PC-3 (cell line): ENCODE data around the gene GRIP1. TPM values are rescaled to one million over a fixed set of nuclear protein-coding genes. Genes with fewer than 3 reads are reported as not detected.

ENCODE experiments used
- ATAC-seq: fragments of 200-7000 bp; cut with Tn5 transposase; 2 replicates; pipeline ENCODE4 v1.9.1; 2020; ENCODE audit warnings: mild to moderate bottlenecking, moderate library complexity
- BruUV-seq: library from RNA; stranded (reverse); fragments of 400-500 nt; replicated peaks from 2 replicates; lab custom pipeline; 2021; lab: Mats Ljungman, UMichigan
- CTCF ChIA-PET: fragments of 300-600 bp; sonication (Branson Sonifier 250); formaldehyde crosslinking; loops from one replicate; lab custom pipeline; 2022; ENCODE audit warnings: antibody characterized with exemption; lab: Charles Lee
- POLR2A ChIA-PET: fragments of 300-600 bp; sonication (Branson Sonifier 250); formaldehyde crosslinking; loops from one replicate; lab custom pipeline; 2022; ENCODE audit warnings: antibody characterized with exemption; ENCODE audit not compliant: unreplicated experiment; lab: Charles Lee
- DNase-seq: peaks from one replicate; pipeline ENCODE4 v3.0.0-alpha.2; 2015
- H2AFZ ChIP-seq: fragments of 300-600 bp; sonication (generic); 2 replicates; pipeline ENCODE4 v1.6.0; 2016; ENCODE audit warnings: antibody characterized with exemption, low read length
- H3F3A ChIP-seq: fragments of 300-600 bp; sonication (generic); one replicate; pipeline ENCODE4 v1.6.0; 2017; ENCODE audit warnings: antibody characterized with exemption, low read length, control low read depth, mild to moderate bottlenecking; ENCODE audit not compliant: unreplicated experiment
- H3K27ac ChIP-seq: fragments of 300-600 bp; sonication (generic); 2 replicates; pipeline ENCODE4 v1.5.1; 2016; ENCODE audit warnings: mild to moderate bottlenecking, low read length
- H3K27me3 ChIP-seq: fragments of 300-600 bp; sonication (generic); 2 replicates; pipeline ENCODE4 v1.6.1; 2016; ENCODE audit warnings: low read length, mixed read lengths
- H3K36me3 ChIP-seq: fragments of 300-600 bp; sonication (generic); 2 replicates; pipeline ENCODE4 v1.6.1; 2016; ENCODE audit warnings: low read depth, mixed run types, low read length, mixed read lengths
- H3K4me1 ChIP-seq: fragments of 300-600 bp; sonication (generic); 2 replicates; pipeline ENCODE4 v1.5.1; 2016; ENCODE audit warnings: low read length; ENCODE audit not compliant: insufficient read depth
- H3K4me2 ChIP-seq: fragments of 300-600 bp; sonication (generic); 2 replicates; pipeline ENCODE4 v1.6.0; 2016; ENCODE audit warnings: low read length
- H3K4me3 ChIP-seq: fragments of 300-600 bp; sonication (generic); 2 replicates; pipeline ENCODE4 v1.5.1; 2016; ENCODE audit warnings: mild to moderate bottlenecking, low read length, mixed read lengths
- H3K79me2 ChIP-seq: fragments of 300-600 bp; sonication (generic); 2 replicates; pipeline ENCODE4 v1.6.1; 2017; ENCODE audit warnings: low read length, mixed read lengths
- H3K9ac ChIP-seq: fragments of 300-600 bp; sonication (generic); 2 replicates; pipeline ENCODE4 v1.6.0; 2016; ENCODE audit warnings: mild to moderate bottlenecking, low read length
- H3K9me2 ChIP-seq: fragments of 300-600 bp; sonication (generic); replicated peaks from 2 replicates; pipeline ENCODE4 v1.6.1; 2016; ENCODE audit warnings: mixed run types, low read length, mixed read lengths
- H3K9me3 ChIP-seq: fragments of 300-600 bp; sonication (generic); 2 replicates; pipeline ENCODE4 v1.6.1; 2016; ENCODE audit warnings: low read length, mixed read lengths
- H4K20me1 ChIP-seq: fragments of 300-600 bp; sonication (generic); 2 replicates; pipeline ENCODE4 v1.6.1; 2016; ENCODE audit warnings: low read length, mixed read lengths
- CTCF ChIP-seq: fragments of 300-600 bp; sonication (generic); conservative IDR thresholded peaks from 2 replicates; pipeline ENCODE4 v1.5.1; 2017; ENCODE audit warnings: antibody characterized with exemption, low read depth, mild to moderate bottlenecking, low read length
- EZH2 ChIP-seq: fragments of 300-600 bp; sonication (generic); IDR thresholded peaks from one replicate; pipeline ENCODE4 v1.6.1; 2017; ENCODE audit warnings: antibody characterized with exemption, mild to moderate bottlenecking, low read length; ENCODE audit not compliant: unreplicated experiment
- EZH2phosphoT487 ChIP-seq: fragments of 300-600 bp; sonication (generic); IDR thresholded peaks from 2 replicates; pipeline ENCODE4 v1.6.1; 2018; ENCODE audit warnings: mild to moderate bottlenecking, antibody characterized with exemption, low read length, borderline replicate concordance
- intact Hi-C: fragments of 100-400 bp; cut with micrococcal nuclease; formaldehyde crosslinking; loops from 2 replicates; pipeline ENCODE4 v1.9.0; 2023
- total RNA-seq: library from RNA; depleted of rRNA; stranded (reverse); fragments of >200 nt; gene quantifications from 2 replicates; pipeline ENCODE4 v1.2.3, GENCODE V29; 2014

GRIP1 gene
- total RNA-seq, 1 experiment from 2014 or later = 2.0 TPM

- H3K4me2 ChIP-seq = no peak overlapping the region
- H2AFZ ChIP-seq = no peak overlapping the region
- no peak overlapping the region for H3K27ac ChIP-seq
- CTCF ChIA-PET = no interaction called here
- intact Hi-C loops = no loop called here
- TF ChIP-seq CTCF = no peak
- TF ChIP-seq EZH2phosphoT487 = no peak
- no peak for TF ChIP-seq EZH2
- H3K9me2 ChIP-seq = no peaks in the 10 kb centered on the region
- H3K4me3 ChIP-seq = no peak overlapping the region
- H3K79me2 ChIP-seq = no peaks in the 10 kb centered on the region
- no TSS peak for BruUV-seq
- POLR2A ChIA-PET = no interaction called here
- H3K9ac ChIP-seq = no peak overlapping the region
- H3K4me1 ChIP-seq = no peaks in the 10 kb centered on the region
- H4K20me1 ChIP-seq = no peaks in the 10 kb centered on the region
- DNase-seq (no peak), ATAC-seq (no peak)
- H3K36me3 ChIP-seq = no peaks in the 10 kb centered on the region
- H3F3A ChIP-seq = no peaks in the 10 kb centered on the region
- no peaks in the 10 kb centered on the region for H3K9me3 ChIP-seq
- H3K27me3 ChIP-seq = 0 out of 2 replicates have a peak, but pooled peaks cover 6% of the 10 kb centered on the region
Measured at GRCh38 chr12:66297923-66298322, 381.0 kb downstream of the GRIP1 start.
